Measurements from ENCODE around the gene METTL13. TPM values are rescaled to one million over a fixed set of nuclear protein-coding genes. Genes with fewer than 3 reads are reported as not detected.
A peak's percentile ranks its signal among the peaks of the same experiment; 100 is the strongest.

METTL13 gene
- total and polyA plus RNA-seq, 9 of the 15 experiments (the other 6 are each of a cell fraction or from before 2014, with no cell fraction given), result 18.9 to 78.9 (median 54.9) TPM

- TF ChIP-seq POLR2AphosphoS5 (IDR thresholded peaks at IDR 0.05; ENCODE audit: control insufficient read depth, insufficient read depth, low read depth, low read length) (peak; percentile 89), LEF1 (IDR thresholded peaks at IDR 0.05) (no peak), HMG20A (CRISPR knock-in tag; conservative IDR thresholded peaks at IDR 0.05) (no peak), KLF16 (IDR thresholded peaks at IDR 0.05) (no peak), NEUROD1 (IDR thresholded peaks at IDR 0.05; ENCODE audit: borderline replicate concordance, low read depth, low read length, partially characterized antibody) (peak; percentile 70), PCBP2 (IDR thresholded peaks at IDR 0.05; ENCODE audit: low read depth, low read length, poor library complexity, severe bottlenecking) (no peak), ARID3A (IDR thresholded peaks at IDR 0.05; ENCODE audit: borderline replicate concordance, low read depth, low read length) (peak; percentile 77; the same call in 1 of the 2 replicates), ZNF551 (CRISPR knock-in tag; IDR thresholded peaks at IDR 0.05) (no peak), BRD4 (IDR thresholded peaks at IDR 0.05) (peak; percentile 65; the same call in 1 of the 2 replicates), NR3C1 (CRISPR knock-in tag; IDR thresholded peaks at IDR 0.05) (no peak), HDAC1 (IDR thresholded peaks at IDR 0.05) (peak in 1 of 2 experiments; percentile 83; a peak in 2 of 4 replicates), HLTF (IDR thresholded peaks at IDR 0.05) (0 out of 2 replicates have a peak, but pooled peaks have one; percentile 15), GATAD2B (IDR thresholded peaks at IDR 0.05; ENCODE audit: borderline replicate concordance) (peak; percentile 79; the same call in 1 of the 2 replicates), CTBP1 (IDR thresholded peaks at IDR 0.05; ENCODE audit: borderline replicate concordance) (peak; percentile 86), ELF2 (CRISPR knock-in tag; IDR thresholded peaks at IDR 0.05) (peak; percentile 51; the same call in 1 of the 2 replicates), GTF2F1 (IDR thresholded peaks at IDR 0.05; ENCODE audit: low read depth, low read length) (peak; percentile 63; the same call in 1 of the 2 replicates), CHCHD3 (CRISPR knock-in tag; IDR thresholded peaks at IDR 0.05) (no peak), NUFIP1 (IDR thresholded peaks at IDR 0.05; ENCODE audit: partially characterized antibody) (no peak), NFIX (CRISPR knock-in tag; IDR thresholded peaks at IDR 0.05; ENCODE audit: low read depth) (no peak), MEIS2 (IDR thresholded peaks at IDR 0.05; ENCODE audit: partially characterized antibody) (peak; percentile 18), PML (IDR thresholded peaks at IDR 0.05; ENCODE audit: low read length) (peak; percentile 76), L3MBTL2 (IDR thresholded peaks at IDR 0.05) (peak; percentile 93), HNRNPL (IDR thresholded peaks at IDR 0.05; ENCODE audit: low read depth, low read length) (0 out of 2 replicates have a peak, but pooled peaks have one; percentile 6), ZNF280A (IDR thresholded peaks at IDR 0.05; ENCODE audit: low read depth, partially characterized antibody) (no peak), RBBP5 (IDR thresholded peaks at IDR 0.05; ENCODE audit: borderline replicate concordance, insufficient read depth, low read length, poor library complexity, severe bottlenecking) (peak; percentile 97), MAFG (tag; conservative IDR thresholded peaks at IDR 0.05) (no peak), HMBOX1 (IDR thresholded peaks at IDR 0.05) (0 out of 2 replicates have a peak, but pooled peaks have one; percentile 30)
Measured at GRCh38 chr1:171741872-171742576, 39.4 kb upstream of the METTL13 start, which contains the start of gene VAMP4 (continued).
